ENCODE measurements around the gene SH3RF2.

GRCh38 chr5:146005264-146005663, 68.9 kb downstream of the SH3RF2 start:
- TF ChIP-seq CTCF (IDR thresholded peaks at IDR 0.05) = no peak
- TF ChIP-seq EZH2 (IDR thresholded peaks at IDR 0.05; ENCODE audit: borderline replicate concordance, insufficient read depth, low read depth, low read length, poor library complexity, severe bottlenecking) = no peak

Measured in B cell (primary cell).